Measurements from ENCODE around the gene MFSD12. TPM values are rescaled to one million over a fixed set of nuclear protein-coding genes. Genes with fewer than 3 reads are reported as not detected.

Gene MFSD12
- total RNA-seq, 2 experiments from 2014 or later, result 78.8 to 79.4 TPM

- TF ChIP-seq CTCF (conservative IDR thresholded peaks at IDR 0.05; ENCODE audit: low read length), result no peak
- TF ChIP-seq EZH2phosphoT487 (IDR thresholded peaks at IDR 0.05; ENCODE audit: borderline replicate concordance, low read depth, low read length), result no peak
- no peaks in the 10 kb centered on the region for H3K9me3 ChIP-seq (ENCODE audit: low read length)
- no TSS peak for BruUV-seq (replicated peaks)
- DNase-seq (ENCODE audit: low spot score), result peak; percentile 26
- no peaks in the 10 kb centered on the region for H3K9me2 ChIP-seq (ENCODE audit: insufficient read depth, low read length)
- H3K4me1 ChIP-seq (ENCODE audit: insufficient read depth, low read length, poor library complexity, severe bottlenecking), result peaks cover 22% of the 10 kb centered on the region
- H3K36me3 ChIP-seq (ENCODE audit: insufficient read depth, low read length), result peaks cover 30% of the 10 kb centered on the region; the same call in 1 of the 2 replicates
- peak overlapping the region; percentile 69 for H2AFZ ChIP-seq (ENCODE audit: low read length)
- intact Hi-C loops (cut with micrococcal nuclease; ENCODE audit: unreplicated experiment), result loop anchor here (5.0 kb wide), 1 partner anchor 66 kb away; the partner anchor contains the start of gene HMG20B
- ChIA-PET CTCF (ENCODE audit: unreplicated experiment) (no interaction called here), POLR2A (interaction anchor here (0.7 kb wide), 1 partner anchor 191 kb away, joined by 3 read pairs; no protein-coding TSS in a partner anchor)
- H3K27ac ChIP-seq (ENCODE audit: low read depth, low read length, poor library complexity, severe bottlenecking), result peak overlapping the region; percentile 71
- H3K4me3 ChIP-seq (ENCODE audit: low read depth, low read length, poor library complexity, severe bottlenecking), result peak overlapping the region; percentile 100
- peaks cover 31% of the 10 kb centered on the region for H3K79me2 ChIP-seq (ENCODE audit: insufficient read depth, low read depth, low read length)
- H4K20me1 ChIP-seq (ENCODE audit: insufficient read depth, low read length), result 0 out of 2 replicates have a peak, but pooled peaks cover 3% of the 10 kb centered on the region
- H3K4me2 ChIP-seq (ENCODE audit: low read length), result peak overlapping the region; percentile 85
Measured at GRCh38 chr19:3506384-3507340, 50.7 kb downstream of the MFSD12 start.

GRCh38 chr19:3505598-3506383 lies 51.6 kb downstream of the MFSD12 start, which contains the start of gene FZR1:
Gene FZR1, plus strand, starts transcription at chr19:3506311. Its CDS starts 16,679 bp downstream, at chr19:3522990.
- Histone ChIP-seq H4K20me1 (ENCODE audit: insufficient read depth, low read length) (0 out of 2 replicates have a peak, but pooled peaks cover 3% of the 10 kb centered on the region), H3K36me3 (ENCODE audit: insufficient read depth, low read length) (peaks cover 24% of the 10 kb centered on the region; the same call in 1 of the 2 replicates), H3K4me2 (ENCODE audit: low read length) (peak within 1 kb of the TSS; percentile 91), H3K9me3 (ENCODE audit: low read length) (no peaks in the 10 kb centered on the region), H3K4me3 (ENCODE audit: low read depth, low read length, poor library complexity, severe bottlenecking) (peak within 1 kb of the TSS; percentile 100), H2AFZ (ENCODE audit: low read length) (peak within 1 kb of the TSS; percentile 69), H3K79me2 (ENCODE audit: insufficient read depth, low read depth, low read length) (peaks cover 31% of the 10 kb centered on the region), H3K27ac (ENCODE audit: low read depth, low read length, poor library complexity, severe bottlenecking) (peak within 1 kb of the TSS; percentile 79), H3K9me2 (ENCODE audit: insufficient read depth, low read length) (no peaks in the 10 kb centered on the region), H3K4me1 (ENCODE audit: insufficient read depth, low read length, poor library complexity, severe bottlenecking) (peaks cover 25% of the 10 kb centered on the region)
- peak; percentile 99 for DNase-seq (ENCODE audit: low spot score)
- CTCF ChIA-PET (ENCODE audit: unreplicated experiment), result no interaction called here
- BruUV-seq (replicated peaks), result TSS peak; percentile 86
- intact Hi-C loops (cut with micrococcal nuclease; ENCODE audit: unreplicated experiment), result loop anchor here (1.0 to 5.0 kb wide), 3 partner anchors 25 to 121 kb away; partner anchors contain the start of genes CACTIN, HMG20B and SMIM24
- no peak for TF ChIP-seq EZH2phosphoT487 (IDR thresholded peaks at IDR 0.05; ENCODE audit: borderline replicate concordance, low read depth, low read length)
- no peak for TF ChIP-seq CTCF (conservative IDR thresholded peaks at IDR 0.05; ENCODE audit: low read length)
- POLR2A ChIA-PET, result interaction anchor here (0.7 kb wide), 1 partner anchor 192 kb away, joined by 3 read pairs; no protein-coding TSS in a partner anchor
